ENCODE measurements around the gene PCMT1.
"Not testable (repeated sequence)": the region's sequence is repeated elsewhere in the genome, so short reads cannot be mapped to it uniquely, and the experiment has no call there.

The PCMT1 gene

GRCh38 chr6:149852180-149852579 is 102.6 kb downstream of the PCMT1 start:
- DNase-seq (ENCODE audit: extremely low read depth in 1 of 2, low read depth in 1 of 2) = no peak

- DNase-seq (ENCODE audit: extremely low read depth in 1 of 2, low read depth in 1 of 2) = no peak
Measured at GRCh38 chr6:149852881-149853280, 103.3 kb downstream of the PCMT1 start.

- DNase-seq (ENCODE audit: extremely low read depth in 1 of 2, low read depth in 1 of 2) = not testable (repeated sequence)
Measured at GRCh38 chr6:149854017-149854416, 104.5 kb downstream of the PCMT1 start.

GRCh38 chr6:149854532-149854931 is 105.0 kb downstream of the PCMT1 start:
- DNase-seq (ENCODE audit: extremely low read depth in 1 of 2, low read depth in 1 of 2) = no peak

GRCh38 chr6:149855040-149855654 is 105.6 kb downstream of the PCMT1 start:
- no peak for DNase-seq (ENCODE audit: extremely low read depth in 1 of 2, low read depth in 1 of 2)

GRCh38 chr6:149855741-149856140 is 106.2 kb downstream of the PCMT1 start:
- DNase-seq (ENCODE audit: extremely low read depth in 1 of 2, low read depth in 1 of 2) = no peak

GRCh38 chr6:149856256-149856994 is 106.9 kb downstream of the PCMT1 start:
- DNase-seq (ENCODE audit: extremely low read depth in 1 of 2, low read depth in 1 of 2) = no peak

- DNase-seq (ENCODE audit: extremely low read depth in 1 of 2, low read depth in 1 of 2) = no peak
Measured at GRCh38 chr6:149857541-149857940, 108.0 kb downstream of the PCMT1 start.

- DNase-seq (ENCODE audit: extremely low read depth in 1 of 2, low read depth in 1 of 2) = no peak
Measured at GRCh38 chr6:149859368-149859767, 109.8 kb downstream of the PCMT1 start.

GRCh38 chr6:149859938-149860337 is 110.4 kb downstream of the PCMT1 start:
- no peak for DNase-seq (ENCODE audit: extremely low read depth in 1 of 2, low read depth in 1 of 2)

- DNase-seq (ENCODE audit: extremely low read depth in 1 of 2, low read depth in 1 of 2) = no peak
Measured at GRCh38 chr6:149860513-149860833, 110.9 kb downstream of the PCMT1 start.
